H1 (cell line): ENCODE results near the gene ZIM2. TPM values are rescaled to one million over a fixed set of nuclear protein-coding genes. Genes with fewer than 3 reads are reported as not detected.

Experiments used
- CTCF ChIA-PET: fragments of 300-600 bp; sonication (Branson Sonifier 250); formaldehyde crosslinking; loops from one replicate; lab custom pipeline; 2021; ENCODE audit not compliant: partially characterized antibody; lab: Charles Lee
- POLR2A ChIA-PET: fragments of 300-600 bp; sonication (Branson Sonifier 250); formaldehyde crosslinking; loops from one replicate; lab custom pipeline; 2021; ENCODE audit warnings: inconsistent platforms; ENCODE audit not compliant: partially characterized antibody; lab: Charles Lee
- DNase-seq, 2 experiments: peaks; one replicate each; pipeline versions ENCODE4 v3.0.0 to v3.0.0-alpha.2; 2010 to 2022; ENCODE audit warnings: low spot score in 2 of 2, low read depth in 1 of 2, mixed read lengths in 1 of 2
- FAIRE-seq: peaks from 2 replicates; lab custom pipeline; 2011; peaks lifted over from hg19 to GRCh38; lab: Jason Lieb, UNC
- H2AFZ ChIP-seq: 2 replicates; pipeline ENCODE4 v1.8.1; 2012; ENCODE audit warnings: low read length, inconsistent platforms
- H2AK5ac ChIP-seq: 2 replicates; pipeline ENCODE4 v1.6.1; 2013; ENCODE audit warnings: low read depth, low read length
- H2BK120ac ChIP-seq: replicated peaks from 2 replicates; pipeline ENCODE3; 2013; ENCODE audit warnings: low read depth, low read length, inconsistent platforms
- H2BK12ac ChIP-seq: 2 replicates; pipeline ENCODE4 v1.6.1; 2013; ENCODE audit warnings: low read depth, low read length
- H2BK15ac ChIP-seq: 2 replicates; pipeline ENCODE4 v1.6.1; 2013; ENCODE audit warnings: low read length
- H2BK20ac ChIP-seq: 2 replicates; pipeline ENCODE4 v1.6.1; 2013; ENCODE audit warnings: low read length
- H2BK5ac ChIP-seq: 2 replicates; pipeline ENCODE4 v1.6.1; 2013; ENCODE audit warnings: low read depth, low read length
- H3K14ac ChIP-seq: 2 replicates; pipeline ENCODE4 v1.6.1; 2013; ENCODE audit warnings: inconsistent platforms; ENCODE audit not compliant: insufficient read length
- H3K18ac ChIP-seq: 2 replicates; pipeline ENCODE4 v1.6.1; 2013; ENCODE audit warnings: low read length; ENCODE audit errors: extremely low read depth
- H3K23ac ChIP-seq: 2 replicates; pipeline ENCODE4 v1.6.1; 2013; ENCODE audit warnings: inconsistent platforms; ENCODE audit not compliant: insufficient read length
- H3K23me2 ChIP-seq: 2 replicates; pipeline ENCODE4 v1.6.1; 2013; ENCODE audit warnings: low read depth, low read length
- H3K27ac ChIP-seq: 2 replicates; pipeline ENCODE4 v1.6.1; 2011; ENCODE audit warnings: low read depth, low read length, inconsistent platforms
- H3K27me3 ChIP-seq, 4 experiments: replicated peaks in 1 of 4; 1 replicate in 1 of 4; 2 replicates in 3 of 4; pipeline versions ENCODE4 v1.6.1 to v1.8.1; 2011 to 2013; ENCODE audit warnings: low read length in 3 of 4, mild to moderate bottlenecking in 3 of 4, inconsistent platforms in 2 of 4, mixed read lengths in 2 of 4, moderate library complexity in 1 of 4; ENCODE audit not compliant: control insufficient read depth in 3 of 4, insufficient read depth in 3 of 4; ENCODE audit errors: extremely low read depth in 1 of 4
- H3K36me3 ChIP-seq, 4 experiments: 2 replicates each; pipeline versions ENCODE4 v1.6.1 to v1.8.1; 2011 to 2013; ENCODE audit warnings: mild to moderate bottlenecking in 4 of 4, low read length in 3 of 4, moderate library complexity in 2 of 4, control low read depth in 1 of 4, inconsistent platforms in 1 of 4; ENCODE audit not compliant: insufficient read depth in 4 of 4, control insufficient read depth in 2 of 4
- H3K4ac ChIP-seq: replicated peaks from 2 replicates; pipeline ENCODE3; 2013; ENCODE audit warnings: low read length, low read depth, mixed read lengths, inconsistent platforms; ENCODE audit not compliant: insufficient read length
- H3K4me1 ChIP-seq, 4 experiments: replicated peaks in 1 of 4; 1 replicate in 1 of 4; 2 replicates in 3 of 4; pipeline versions ENCODE4 v1.6.1 to v1.8.1; 2011 to 2013; ENCODE audit warnings: low read length in 3 of 4, inconsistent platforms in 2 of 4, mixed read lengths in 1 of 4; ENCODE audit not compliant: insufficient read depth in 4 of 4, control insufficient read depth in 3 of 4
- H3K4me2 ChIP-seq, 2 experiments: 2 replicates each; pipeline versions ENCODE4 v1.6.1 to v1.8.1; 2011 to 2013; ENCODE audit warnings: low read depth in 2 of 2, low read length in 2 of 2, control low read depth in 1 of 2, inconsistent platforms in 1 of 2, mild to moderate bottlenecking in 1 of 2; ENCODE audit not compliant: insufficient read depth in 1 of 2
- H3K4me3 ChIP-seq, 4 experiments: fragments of 200-600, 300-600 bp in 1 of 4; sonication (generic), shearing (Covaris generic), sonication (Bioruptor Twin) in 1 of 4; 2 replicates each; pipeline versions ENCODE4 v1.5.1 to v1.8.1; 2011 to 2016; ENCODE audit warnings: low read length in 4 of 4, low read depth in 3 of 4, control low read depth in 2 of 4, inconsistent platforms in 2 of 4, mild to moderate bottlenecking in 2 of 4, mixed read lengths in 1 of 4, moderate library complexity in 1 of 4; ENCODE audit not compliant: insufficient read depth in 2 of 4; ENCODE audit errors: extremely low read depth in 1 of 4
- H3K56ac ChIP-seq: replicated peaks from 2 replicates; pipeline ENCODE3; 2013; ENCODE audit warnings: low read depth, mild to moderate bottlenecking, mixed read lengths, low read length, inconsistent platforms; ENCODE audit not compliant: insufficient read length
- H3K79me1 ChIP-seq: 2 replicates; pipeline ENCODE4 v1.6.1; 2013; ENCODE audit warnings: low read depth, low read length, control low read depth
- H3K79me2 ChIP-seq, 2 experiments: 2 replicates each; pipeline versions ENCODE4 v1.6.1 to v1.8.1; 2012 to 2013; ENCODE audit warnings: low read length in 2 of 2, mild to moderate bottlenecking in 2 of 2, inconsistent platforms in 1 of 2; ENCODE audit not compliant: insufficient read depth in 2 of 2, control insufficient read depth in 1 of 2
- H3K9ac ChIP-seq, 4 experiments: replicated peaks in 1 of 4; 1 replicate in 1 of 4; 2 replicates in 3 of 4; pipeline versions ENCODE4 v1.6.1 to v1.8.1; 2011 to 2013; ENCODE audit warnings: low read depth in 3 of 4, low read length in 3 of 4, control low read depth in 2 of 4, mild to moderate bottlenecking in 2 of 4, moderate library complexity in 2 of 4, inconsistent platforms in 1 of 4; ENCODE audit errors: extremely low read depth in 1 of 4
- H3K9me3 ChIP-seq, 2 experiments: 2 replicates each; pipeline versions ENCODE4 v1.6.1 to v1.8.1; 2012 to 2013; ENCODE audit warnings: mild to moderate bottlenecking in 2 of 2, moderate library complexity in 2 of 2, control low read depth in 1 of 2, inconsistent platforms in 1 of 2, low read depth in 1 of 2, low read length in 1 of 2, mixed read lengths in 1 of 2; ENCODE audit not compliant: insufficient read depth in 2 of 2
- H4K20me1 ChIP-seq, 2 experiments: replicated peaks in 1 of 2; 2 replicates each; pipeline versions ENCODE3 to v1.8.1; 2011 to 2013; ENCODE audit warnings: inconsistent platforms in 2 of 2, low read length in 2 of 2, mild to moderate bottlenecking in 1 of 2; ENCODE audit not compliant: insufficient read depth in 2 of 2, control insufficient read depth in 1 of 2
- H4K5ac ChIP-seq: 2 replicates; pipeline ENCODE4 v1.6.1; 2013; ENCODE audit warnings: low read length, low read depth, mixed read lengths, inconsistent platforms; ENCODE audit not compliant: insufficient read length
- H4K8ac ChIP-seq: 2 replicates; pipeline ENCODE4 v1.8.0; 2013; ENCODE audit warnings: mild to moderate bottlenecking, moderate library complexity, low read length, inconsistent platforms; ENCODE audit not compliant: insufficient read depth; ENCODE audit errors: extremely low read depth
- H4K91ac ChIP-seq: replicated peaks from 2 replicates; pipeline ENCODE3; 2013; ENCODE audit warnings: low read length, mixed read lengths, inconsistent platforms; ENCODE audit not compliant: insufficient read length
- ASH2L ChIP-seq: fragments of 200-600, 300-600 bp; sonication (generic); IDR thresholded peaks from one replicate; pipeline ENCODE4 v1.7.1; 2017; ENCODE audit warnings: low read length
- CBX5 ChIP-seq: fragments of 300-800, 300-1000 bp; sonication (generic); IDR thresholded peaks from 2 replicates; pipeline ENCODE4 v1.7.1; 2016; ENCODE audit warnings: antibody characterized with exemption, low read length, low read depth
- CEBPB ChIP-seq: IDR thresholded peaks from 2 replicates; pipeline ENCODE4 v1.6.1; 2012; ENCODE audit warnings: low read depth, low read length
- EGR1 ChIP-seq: IDR thresholded peaks from 2 replicates; pipeline ENCODE4 v1.6.1; 2011; ENCODE audit warnings: low read depth, low read length, borderline replicate concordance
- JUND ChIP-seq: IDR thresholded peaks from 2 replicates; pipeline ENCODE4 v1.6.1; 2011; ENCODE audit warnings: mild to moderate bottlenecking, improper control_type of control experiment, low read length
- MAFK ChIP-seq: IDR thresholded peaks from 2 replicates; pipeline ENCODE4 v1.6.1; 2012; ENCODE audit warnings: low read depth, mild to moderate bottlenecking, improper control_type of control experiment, low read length
- NANOG ChIP-seq: IDR thresholded peaks from 2 replicates; pipeline ENCODE4 v1.6.1; 2011; ENCODE audit warnings: low read length, low read depth, mild to moderate bottlenecking, inconsistent platforms; ENCODE audit not compliant: insufficient read depth, poor library complexity, severe bottlenecking
- RNF2 ChIP-seq: fragments of 200-900, 300-1000 bp; sonication (generic); IDR thresholded peaks from 2 replicates; pipeline ENCODE4 v1.7.1; 2016; ENCODE audit warnings: borderline replicate concordance, low read depth, mild to moderate bottlenecking, antibody characterized with exemption, low read length; ENCODE audit not compliant: poor library complexity, severe bottlenecking; ENCODE audit errors: missing control alignments
- SAP30 ChIP-seq: fragments of 300-600 bp; sonication (generic); IDR thresholded peaks from 2 replicates; pipeline ENCODE4 v1.7.1; 2012; ENCODE audit warnings: low read length, moderate library complexity, mild to moderate bottlenecking, inconsistent platforms; ENCODE audit not compliant: insufficient read depth, insufficient replicate concordance
- TAF1 ChIP-seq: IDR thresholded peaks from 2 replicates; pipeline ENCODE4 v1.6.1; 2011; ENCODE audit warnings: mild to moderate bottlenecking, low read depth, low read length
- USF2 ChIP-seq: IDR thresholded peaks from 2 replicates; pipeline ENCODE4 v1.6.1; 2011; ENCODE audit warnings: low read length, improper control_type of control experiment
- WGBS, 2 experiments: shearing (Covaris generic) in 1 of 2; methylation state at CpG; one replicate each; pipeline versions ENCODE4 v1.1.6 to v1.1.7; 2013 to 2015; ENCODE audit warnings: low lambda C conversion rate in 2 of 2, mixed read lengths in 2 of 2, inconsistent platforms in 1 of 2, low coverage in 1 of 2, missing lambda C conversion rate in 1 of 2; ENCODE audit not compliant: insufficient replicate concordance in 2 of 2, insufficient coverage in 1 of 2, insufficient read length in 1 of 2; ENCODE audit errors: extremely low coverage in 1 of 2, missing lambda C conversion rate in 1 of 2; 5-methylcytosine and 5-hydroxymethylcytosine counted together
- polyA plus RNA-seq, 7 experiments: library from polyadenylated mRNA; depleted of rRNA in 3 of 7; stranded (reverse) in 5 of 7; unstranded in 2 of 7; fragments of >200 nt in 5 of 7; fragments of 200-250 nt in 2 of 7; gene quantifications; 1 replicate in 5 of 7; 2 replicates in 1 of 7; 4 replicates in 1 of 7; pipeline versions ENCODE4 v1.2.1 to v1.2.3, GENCODE V29; 2011 to 2013; ENCODE audit warnings: missing spikeins in 2 of 7, mixed read lengths in 2 of 7
- total RNA-seq: library from RNA; stranded (reverse); fragmentation: NEBNext Ultra II Directional; extraction: Animal tissue kit (Norgen Biotek cat#: 25700); gene quantifications from 2 replicates; pipeline ENCODE4 v1.2.1, GENCODE V29; 2021

ZIM2 gene
- total and polyA plus RNA-seq, 2 of the 8 experiments (the other 6 are each of a cell fraction or from before 2014, with no cell fraction given): not detected

GRCh38 chr19:56877069-56877715, 36.7 kb upstream of the ZIM2 start:
- Histone ChIP-seq H3K79me2 (no peaks in the 10 kb centered on the region), H3K79me1 (no peaks in the 10 kb centered on the region), H2BK5ac (no peak overlapping the region), H4K91ac (no peak overlapping the region), H2AK5ac (no peak overlapping the region), H2BK20ac (no peak overlapping the region), H3K14ac (no peak overlapping the region), H4K5ac (no peak overlapping the region), H3K9ac (no peak overlapping the region), H3K36me3 (no peaks in the 10 kb centered on the region), H3K4me2 (no peak overlapping the region)
- 83% methylated on average over 19 of the region's 19 CpGs; no CpG with 5 or more reads in 1 of the 2 experiments for WGBS, 2 experiments
- CTCF ChIA-PET: no interaction called here
- TF ChIP-seq MAFK: no peak
- TF ChIP-seq NANOG: no peak
- no peak for TF ChIP-seq CEBPB
- TF ChIP-seq CBX5: no peak
- TF ChIP-seq SAP30: no peak
- TF ChIP-seq RNF2: no peak
- TF ChIP-seq USF2: no peak
- TF ChIP-seq JUND: no peak
- no peak for TF ChIP-seq TAF1
- no peak for TF ChIP-seq EGR1
- TF ChIP-seq ASH2L: no peak
- TF ChIP-seq, all 59 proteins: peak for 0
- DNase-seq (no peak), FAIRE-seq (no peak)
- Histone ChIP-seq H2BK12ac (no peak overlapping the region), H3K27me3 (no peaks in the 10 kb centered on the region), H4K8ac (no peak overlapping the region), H4K20me1 (no peaks in the 10 kb centered on the region), H3K56ac (no peak overlapping the region), H3K4me1 (no peaks in the 10 kb centered on the region), H3K23ac (no peak overlapping the region), H2AFZ (no peak overlapping the region), H2BK15ac (no peak overlapping the region), H2BK120ac (no peak overlapping the region), H3K23me2 (peaks cover 5% of the 10 kb centered on the region; the same call in 1 of the 2 replicates), H3K18ac (no peak overlapping the region), H3K9me3 (peaks cover 58 to 91% of the 10 kb centered on the region in 2 experiments), H3K4ac (no peak overlapping the region), H3K4me3 (no peak overlapping the region), H3K27ac (no peak overlapping the region)
- POLR2A ChIA-PET: no interaction called here
